ENCODE results near the gene PANX1.
"Not testable (repeated sequence)": the region's sequence is repeated elsewhere in the genome, so short reads cannot be mapped to it uniquely, and the experiment has no call there.

PANX1 gene

GRCh38 chr11:94152678-94153065, 24.0 kb downstream of the PANX1 start:
- DNase-seq, result no peak
- Mint-ChIP-seq H3K27me3 (no peaks in the 10 kb centered on the region), H3K4me3 (peak overlapping the region in 1 of 2 donors; percentile 32), H3K9me3 (no peaks in the 10 kb centered on the region), H3K27ac (peak overlapping the region; percentile 55 to 92), H3K4me1 (peaks cover 57% of the 10 kb centered on the region)
- no peak for ATAC-seq

DNA sequence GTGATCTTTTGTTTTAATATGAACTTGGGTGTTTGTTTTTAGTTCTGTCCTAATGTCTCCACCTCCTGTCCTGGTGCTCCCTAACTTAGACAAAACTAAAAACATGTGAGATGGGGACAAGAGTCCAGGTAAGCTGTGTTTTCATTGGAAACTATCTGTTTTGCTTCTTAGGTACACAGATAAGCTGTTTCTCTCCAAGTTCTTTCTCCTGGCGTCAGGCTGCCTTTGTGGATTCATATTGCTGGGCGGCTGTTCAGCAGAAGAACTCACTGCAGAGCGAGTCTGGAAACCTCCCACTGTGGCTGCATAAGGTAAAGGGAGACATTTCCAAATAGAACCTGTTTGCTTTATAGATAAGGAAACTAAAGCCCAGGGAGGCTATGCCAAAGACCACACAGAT, 24.7 kb downstream of the PANX1 start:
- Mint-ChIP-seq H3K27ac (peak overlapping the region in 1 of 2 donors; percentile 55), H3K27me3 (no peaks in the 10 kb centered on the region), H3K4me1 (peaks cover 51% of the 10 kb centered on the region), H3K4me3 (no peak overlapping the region), H3K9me3 (no peaks in the 10 kb centered on the region)
- DNase-seq (no peak), ATAC-seq (no peak)

- ATAC-seq (no peak), DNase-seq (no peak)
- H3K4me3 Mint-ChIP-seq, result no peak overlapping the region
- H3K4me1 Mint-ChIP-seq, result peaks cover 42% of the 10 kb centered on the region
- H3K9me3 Mint-ChIP-seq, result peaks cover 0 to 2% of the 10 kb centered on the region in 2 donors
- H3K27ac Mint-ChIP-seq, result no peak overlapping the region
- H3K27me3 Mint-ChIP-seq, result no peaks in the 10 kb centered on the region
Observed at GRCh38 chr11:94154095-94154856, 25.6 kb downstream of the PANX1 start.

GRCh38 chr11:94157339-94157738, 28.7 kb downstream of the PANX1 start:
- not testable (repeated sequence) for DNase-seq, H3K27ac Mint-ChIP-seq, H3K4me3 Mint-ChIP-seq, ATAC-seq, H3K27me3 Mint-ChIP-seq
- peaks cover 9 to 22% of the 10 kb centered on the region in 2 donors for H3K9me3 Mint-ChIP-seq
- H3K4me1 Mint-ChIP-seq, result peaks cover 37% of the 10 kb centered on the region

DNA sequence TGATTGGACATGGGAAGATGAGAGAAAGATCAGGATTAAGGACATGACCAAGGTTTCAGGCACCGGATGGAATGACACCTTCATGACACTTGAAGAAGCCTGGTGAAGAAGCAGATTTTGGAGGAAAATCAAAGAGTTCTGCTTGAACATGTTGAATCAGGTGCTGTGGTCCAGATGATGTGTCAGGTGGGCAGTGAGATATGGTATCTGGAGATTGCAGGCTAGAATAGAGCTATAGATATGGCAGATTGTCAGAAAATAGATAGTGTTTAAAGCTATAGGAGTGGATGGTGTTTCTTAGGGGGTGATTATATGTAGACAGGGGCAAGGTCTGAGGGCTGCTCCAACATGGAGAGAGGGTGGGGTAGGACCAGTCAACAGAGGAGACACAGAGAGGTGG, 40.2 kb downstream of the PANX1 start:
- ATAC-seq (no peak), DNase-seq (no peak)
- peaks cover 0 to 3% of the 10 kb centered on the region in 2 donors for H3K9me3 Mint-ChIP-seq
- no peaks in the 10 kb centered on the region for H3K27me3 Mint-ChIP-seq
- H3K4me1 Mint-ChIP-seq, result peaks cover 30% of the 10 kb centered on the region
- peak overlapping the region in 1 of 2 donors; percentile 21 for H3K27ac Mint-ChIP-seq
- no peak overlapping the region for H3K4me3 Mint-ChIP-seq

- peaks cover 0 to 3% of the 10 kb centered on the region in 2 donors for H3K9me3 Mint-ChIP-seq
- H3K4me1 Mint-ChIP-seq, result peaks cover 24% of the 10 kb centered on the region
- H3K27me3 Mint-ChIP-seq, result no peaks in the 10 kb centered on the region
- no peak overlapping the region for H3K4me3 Mint-ChIP-seq
- ATAC-seq (no peak), DNase-seq (no peak)
- H3K27ac Mint-ChIP-seq, result no peak overlapping the region
Observed at GRCh38 chr11:94169516-94169915, 40.9 kb downstream of the PANX1 start.

GRCh38 chr11:94169930-94170545, 41.4 kb downstream of the PANX1 start:
- Mint-ChIP-seq H3K4me1 (peaks cover 24% of the 10 kb centered on the region), H3K9me3 (peaks cover 0 to 3% of the 10 kb centered on the region in 2 donors), H3K27me3 (no peaks in the 10 kb centered on the region), H3K27ac (peak overlapping the region in 1 of 2 donors; percentile 5), H3K4me3 (no peak overlapping the region)
- DNase-seq (no peak), ATAC-seq (no peak)

DNA sequence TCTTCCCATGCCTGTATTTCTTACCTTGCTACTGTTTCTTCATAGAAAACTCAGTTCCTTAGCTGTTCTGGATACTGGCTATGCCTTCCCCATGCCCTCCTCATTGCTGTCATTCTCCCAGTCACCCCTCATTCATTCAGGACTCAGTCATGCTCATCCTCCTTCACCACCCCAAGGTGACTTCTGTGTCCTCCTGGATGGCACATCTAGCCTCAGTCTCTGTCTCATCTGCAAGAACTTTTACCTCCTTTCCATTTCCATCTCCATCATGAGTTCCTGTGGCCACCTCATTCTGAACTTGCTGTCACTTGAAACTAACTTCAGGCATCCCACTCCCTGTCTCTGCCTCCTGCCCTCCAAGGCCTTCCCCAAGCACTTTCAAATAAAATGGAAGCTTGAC, 42.3 kb downstream of the PANX1 start:
- ATAC-seq, result no peak
- Mint-ChIP-seq H3K27ac (no peak overlapping the region), H3K4me3 (no peak overlapping the region), H3K9me3 (peaks cover 0 to 2% of the 10 kb centered on the region in 2 donors), H3K4me1 (peaks cover 24% of the 10 kb centered on the region), H3K27me3 (no peaks in the 10 kb centered on the region)
- DNase-seq, result no peak

DNA sequence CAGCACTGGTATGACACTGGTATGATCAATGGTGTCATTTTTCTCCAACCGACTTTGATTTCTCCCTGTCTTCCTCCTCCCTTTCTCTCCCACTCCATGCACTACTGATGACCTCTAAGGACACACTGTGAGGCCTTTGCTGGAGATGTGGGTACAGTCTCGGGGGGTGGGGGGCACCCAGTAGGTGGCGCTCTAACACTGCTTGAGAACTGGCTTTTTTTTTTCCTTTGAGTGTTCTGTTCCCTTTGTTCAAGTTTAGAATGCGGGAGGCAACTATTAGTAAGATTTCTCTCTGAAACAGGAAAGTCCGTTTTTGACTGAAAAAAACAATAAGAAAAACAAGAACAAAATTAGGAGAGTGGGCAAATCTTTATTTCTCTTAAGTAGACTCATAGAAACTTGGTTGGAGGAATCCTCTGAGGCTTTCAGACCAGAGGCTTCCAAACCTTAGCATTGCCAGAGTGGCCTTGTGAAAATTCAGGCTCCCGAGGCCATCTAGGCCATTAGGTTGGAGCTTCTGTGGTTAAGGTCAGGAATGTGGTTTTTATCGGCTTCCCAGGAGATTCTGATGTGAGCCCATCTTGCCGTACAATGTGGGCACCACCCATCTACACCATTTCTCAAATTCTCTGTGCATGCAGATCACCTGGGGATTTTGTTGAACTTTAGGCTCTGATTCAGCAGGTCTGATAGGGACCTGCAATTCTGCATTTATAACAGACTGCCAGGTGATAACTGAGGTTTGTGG, 43.2 kb downstream of the PANX1 start:
- Mint-ChIP-seq H3K27ac (no peak overlapping the region), H3K4me1 (peaks cover 24% of the 10 kb centered on the region), H3K4me3 (no peak overlapping the region), H3K9me3 (no peaks in the 10 kb centered on the region), H3K27me3 (no peaks in the 10 kb centered on the region)
- DNase-seq (peak in 1 of 2 donors; percentile 15), ATAC-seq (peak; percentile 65)

DNA sequence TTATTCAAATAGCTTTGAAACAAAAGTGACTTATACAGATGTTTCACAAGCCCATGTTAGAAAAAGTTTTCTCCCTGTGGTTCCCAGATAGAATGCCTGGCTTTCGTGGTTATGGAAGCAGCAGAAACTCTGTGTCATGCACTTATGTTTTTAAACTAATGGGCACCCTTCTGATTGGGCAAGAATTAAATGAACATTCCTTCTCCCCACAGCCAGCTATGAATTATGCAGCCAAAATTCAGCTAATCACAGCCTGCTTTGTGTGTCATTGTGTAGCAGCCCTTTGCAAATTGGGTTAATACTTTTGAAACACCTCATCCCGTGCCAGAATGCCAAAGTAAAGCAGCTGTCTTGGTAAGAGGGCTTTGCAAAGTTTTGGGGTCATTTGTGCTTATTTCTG, 46.9 kb downstream of the PANX1 start:
- Mint-ChIP-seq H3K9me3 (no peaks in the 10 kb centered on the region), H3K27me3 (no peaks in the 10 kb centered on the region), H3K4me1 (peaks cover 18% of the 10 kb centered on the region), H3K27ac (no peak overlapping the region), H3K4me3 (no peak overlapping the region)
- ATAC-seq, result no peak
- DNase-seq, result no peak

DNA sequence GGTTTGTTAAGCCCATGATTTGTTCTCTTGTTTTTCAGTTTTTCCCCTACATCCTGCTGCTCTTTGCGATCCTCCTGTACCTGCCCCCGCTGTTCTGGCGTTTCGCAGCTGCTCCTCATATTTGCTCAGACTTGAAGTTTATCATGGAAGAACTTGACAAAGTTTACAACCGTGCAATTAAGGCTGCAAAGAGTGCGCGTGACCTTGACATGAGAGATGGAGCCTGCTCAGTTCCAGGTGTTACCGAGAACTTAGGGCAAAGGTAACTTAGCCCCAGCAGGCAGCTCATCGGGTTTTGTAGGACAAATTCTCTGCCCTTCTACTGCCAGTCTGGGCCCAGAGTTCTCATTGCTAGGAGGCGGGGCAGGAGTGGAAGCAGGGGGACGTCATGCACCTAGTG, 49.7 kb downstream of the PANX1 start:
- ATAC-seq (no peak), DNase-seq (no peak)
- no peak overlapping the region for H3K27ac Mint-ChIP-seq
- no peaks in the 10 kb centered on the region for H3K9me3 Mint-ChIP-seq
- peaks cover 5% of the 10 kb centered on the region for H3K4me1 Mint-ChIP-seq
- H3K4me3 Mint-ChIP-seq, result no peak overlapping the region
- H3K27me3 Mint-ChIP-seq, result no peaks in the 10 kb centered on the region

- Mint-ChIP-seq H3K27ac (no peak overlapping the region), H3K4me1 (no peaks in the 10 kb centered on the region), H3K9me3 (no peaks in the 10 kb centered on the region), H3K4me3 (no peak overlapping the region), H3K27me3 (no peaks in the 10 kb centered on the region)
- ATAC-seq, result no peak
- no peak for DNase-seq
Observed at GRCh38 chr11:94179696-94180095, 51.1 kb downstream of the PANX1 start.

GRCh38 chr11:94181526-94181925, 52.9 kb downstream of the PANX1 start:
- H3K9me3 Mint-ChIP-seq, result no peaks in the 10 kb centered on the region
- H3K27ac Mint-ChIP-seq, result no peak overlapping the region
- ATAC-seq, result no peak

GRCh38 chr11:94181943-94182342, 53.3 kb downstream of the PANX1 start:
- H3K9me3 Mint-ChIP-seq, result no peaks in the 10 kb centered on the region
- DNase-seq, result no peak
- H3K4me1 Mint-ChIP-seq, result no peaks in the 10 kb centered on the region
- no peak overlapping the region for H3K27ac Mint-ChIP-seq
- H3K27me3 Mint-ChIP-seq, result no peaks in the 10 kb centered on the region
- ATAC-seq, result no peak
- no peak overlapping the region for H3K4me3 Mint-ChIP-seq

More at GRCh38 chr11:94181526-94181925, 52.9 kb downstream of the PANX1 start:
- Mint-ChIP-seq H3K4me3 (no peak overlapping the region), H3K27me3 (no peaks in the 10 kb centered on the region), H3K4me1 (no peaks in the 10 kb centered on the region)
- DNase-seq, result no peak

GRCh38 chr11:94183251-94183885, 54.7 kb downstream of the PANX1 start:
- Mint-ChIP-seq H3K9me3 (peaks cover 0 to under 1% of the 10 kb centered on the region in 2 donors), H3K4me3 (no peak overlapping the region), H3K4me1 (no peaks in the 10 kb centered on the region), H3K27me3 (no peaks in the 10 kb centered on the region), H3K27ac (no peak overlapping the region)
- ATAC-seq (no peak), DNase-seq (no peak)

All from stimulated activated naive CD8-positive, alpha-beta T cell treated with anti-CD3 and anti-CD28 coated beads, Interleukin-15, amount 100 ng/mL, for 72 hours (primary cell).